Gastrocnemius medialis (tissue), 4 donors: ENCODE results near the gene TIMM17A. TPM values are rescaled to one million over a fixed set of nuclear protein-coding genes. Genes with fewer than 3 reads are reported as not detected.
"Not testable (repeated sequence)": the region's sequence is repeated elsewhere in the genome, so short reads cannot be mapped to it uniquely, and the experiment has no call there.

Experiments
- ATAC-seq, 2 donors: fragments of 150-250 bp; one replicate each; pipeline ENCODE4 v1.9.1; 2016
- DNase-seq, 2 donors: peaks; one replicate each; pipeline ENCODE4 v3.0.0-alpha.2; 2019
- H3K27ac ChIP-seq, 4 donors: fragments of 200-600 bp; sonication (generic); 1 replicate in 1 of 4; 2 replicates in 3 of 4; pipeline ENCODE4 v1.5.1; 2016 to 2018; ENCODE audit warnings: mild to moderate bottlenecking in 2 of 4, moderate library complexity in 1 of 4
- H3K27me3 ChIP-seq, 3 donors: fragments of 200-600 bp; sonication (generic) in 2 of 3; 1 replicate in 1 of 3; 2 replicates in 2 of 3; pipeline versions ENCODE4 v1.5.1 to v1.6.0; 2016 to 2019; ENCODE audit warnings: mild to moderate bottlenecking in 1 of 3, moderate library complexity in 1 of 3
- H3K36me3 ChIP-seq, 2 donors: fragments of 200-600 bp; sonication (generic) in 1 of 2; one replicate each; pipeline ENCODE4 v1.5.1; 2017 to 2018
- H3K4me1 ChIP-seq, 2 donors: fragments of 200-600 bp; sonication (generic) in 1 of 2; one replicate each; pipeline ENCODE4 v1.5.1; 2016 to 2017; ENCODE audit warnings: mild to moderate bottlenecking in 2 of 2
- H3K4me3 ChIP-seq, 4 donors: fragments of 200-600 bp; sonication (generic) in 3 of 4; 1 replicate in 1 of 4; 2 replicates in 3 of 4; pipeline ENCODE4 v1.5.1; 2016 to 2019; ENCODE audit warnings: mild to moderate bottlenecking in 2 of 4
- H3K9me3 ChIP-seq, 3 donors: fragments of 200-600 bp; sonication (generic) in 2 of 3; 1 replicate in 1 of 3; 2 replicates in 2 of 3; pipeline ENCODE4 v1.5.1; 2016 to 2019
- CTCF ChIP-seq, 5 experiments: fragments of 450-650 bp in 3 of 5; fragments of 200-600 bp in 2 of 5; sonication (generic) in 2 of 5; IDR thresholded peaks in 4 of 5; conservative IDR thresholded peaks in 1 of 5; 1 replicate in 4 of 5; 2 replicates in 1 of 5; pipeline ENCODE4 v1.5.1; 2016 to 2019; ENCODE audit warnings: antibody characterized with exemption in 5 of 5, mild to moderate bottlenecking in 3 of 5, moderate library complexity in 3 of 5
- POLR2A ChIP-seq, 2 donors: fragments of 450-650 bp; IDR thresholded peaks; one replicate each; pipeline ENCODE4 v1.6.1; 2017; ENCODE audit warnings: antibody characterized with exemption in 2 of 2, mild to moderate bottlenecking in 2 of 2, moderate library complexity in 2 of 2
- in situ Hi-C, 4 donors: fragments of 200-750 bp; cut with MboI; loops; one replicate each; pipeline versions ENCODE4 v1.15.0 to v1.8.0; 2017; ENCODE audit warnings: low sequenced_read_pairs in 4 of 4
- intact Hi-C: fragments of 100-400 bp; cut with DNase I; formaldehyde crosslinking; loops from one replicate; pipeline ENCODE4 v1.15.1; 2023; ENCODE audit warnings: low total_unique reads
- total RNA-seq, 4 donors: library from RNA; depleted of rRNA; stranded (reverse); fragments of >200 nt; gene quantifications; one replicate each; pipeline versions ENCODE4 v1.1.0 to v1.2.3, GENCODE V29; 2016

Gene TIMM17A
- total RNA-seq, 4 donors from 2014 or later, result 33.6 to 67.6 (median 43.3) TPM

GRCh38 chr1:201937624-201938213 lies 17.6 kb upstream of the TIMM17A start:
- DNase-seq (no peak), ATAC-seq (no peak)
- intact Hi-C loops, result no loop called here
- Histone ChIP-seq H3K4me1 (peaks cover 25 to 40% of the 10 kb centered on the region in 2 donors), H3K27me3 (no peaks in the 10 kb centered on the region), H3K4me3 (no peak overlapping the region), H3K36me3 (no peaks in the 10 kb centered on the region), H3K27ac (peak overlapping the region; percentile 82 to 84 (median 84)), H3K9me3 (no peaks in the 10 kb centered on the region)
- TF ChIP-seq POLR2A (IDR thresholded peaks at IDR 0.05), result no peak
- no peak for TF ChIP-seq CTCF (IDR thresholded peaks at IDR 0.05 in 4 of 5, conservative IDR thresholded peaks at IDR 0.05 in 1 of 5)
- in situ Hi-C loops, result no loop called here

- peak overlapping the region in 1 of 4 donors; percentile 12 for H3K4me3 ChIP-seq
- H3K36me3 ChIP-seq, result no peaks in the 10 kb centered on the region
- H3K27me3 ChIP-seq, result no peaks in the 10 kb centered on the region
- peaks cover 25 to 45% of the 10 kb centered on the region in 2 donors for H3K4me1 ChIP-seq
- ATAC-seq, result peak in 1 of 2 donors; percentile 64
- TF ChIP-seq POLR2A (IDR thresholded peaks at IDR 0.05), result no peak
- TF ChIP-seq CTCF (IDR thresholded peaks at IDR 0.05 in 4 of 5, conservative IDR thresholded peaks at IDR 0.05 in 1 of 5), result no peak
- in situ Hi-C loops, result no loop called here
- intact Hi-C loops, result no loop called here
- DNase-seq, result peak in 1 of 2 donors; percentile 39
- H3K9me3 ChIP-seq, result no peaks in the 10 kb centered on the region
- peak overlapping the region; percentile 82 to 84 (median 84) for H3K27ac ChIP-seq
These were observed 16.8 kb upstream of the TIMM17A start for GRCh38 chr1:201938440-201939035.

- Histone ChIP-seq H3K4me1 (peaks cover 25 to 45% of the 10 kb centered on the region in 2 donors), H3K27me3 (no peaks in the 10 kb centered on the region), H3K9me3 (no peaks in the 10 kb centered on the region), H3K27ac (peak overlapping the region; percentile 82 to 84 (median 84)), H3K4me3 (peak overlapping the region in 1 of 4 donors; percentile 12), H3K36me3 (no peaks in the 10 kb centered on the region)
- no peak for ATAC-seq
- no peak for DNase-seq
- intact Hi-C loops, result no loop called here
- in situ Hi-C loops, result no loop called here
- TF ChIP-seq POLR2A (IDR thresholded peaks at IDR 0.05) (no peak), CTCF (IDR thresholded peaks at IDR 0.05 in 4 of 5, conservative IDR thresholded peaks at IDR 0.05 in 1 of 5) (no peak)
These were observed 16.2 kb upstream of the TIMM17A start for GRCh38 chr1:201939148-201939547.

- H3K4me1 ChIP-seq, result peaks cover 25 to 45% of the 10 kb centered on the region in 2 donors
- H3K36me3 ChIP-seq, result no peaks in the 10 kb centered on the region
- ATAC-seq (no peak), DNase-seq (no peak)
- peak overlapping the region; percentile 82 to 84 (median 84) for H3K27ac ChIP-seq
- in situ Hi-C loops, result no loop called here
- H3K9me3 ChIP-seq, result no peaks in the 10 kb centered on the region
- H3K27me3 ChIP-seq, result no peaks in the 10 kb centered on the region
- no peak for TF ChIP-seq POLR2A (IDR thresholded peaks at IDR 0.05)
- no peak for TF ChIP-seq CTCF (IDR thresholded peaks at IDR 0.05 in 4 of 5, conservative IDR thresholded peaks at IDR 0.05 in 1 of 5)
- H3K4me3 ChIP-seq, result no peak overlapping the region
- intact Hi-C loops, result no loop called here
These were observed 15.7 kb upstream of the TIMM17A start for GRCh38 chr1:201939574-201939973.

- in situ Hi-C loops, intact Hi-C loops, H3K4me3 ChIP-seq, H3K9me3 ChIP-seq, DNase-seq, H3K36me3 ChIP-seq, H3K27me3 ChIP-seq, ATAC-seq: not testable (repeated sequence)
- H3K27ac ChIP-seq, result peak overlapping the region; percentile 82 to 84 (median 84)
- peaks cover 32 to 45% of the 10 kb centered on the region in 2 donors for H3K4me1 ChIP-seq
These were observed 15.0 kb upstream of the TIMM17A start for GRCh38 chr1:201940316-201940715.
